Activated T-helper 2 cell treated with anti-CD3 and anti-CD28 coated beads, Interferon-gamma antibody, Interleukin-2, Interleukin-4, amounts not matched to agents 10 μg/mL and 5 μg/mL and 100 μg/mL, durations not matched to agents 14 hours and 24 hours and 36 hours (primary cell): ENCODE results near the gene BLOC1S3. TPM values are rescaled to one million over a fixed set of nuclear protein-coding genes. Genes with fewer than 3 reads are reported as not detected.
A peak's percentile ranks its signal among the peaks of the same experiment; 100 is the strongest.

Source experiments
- DNase-seq: peaks from one replicate; pipeline ENCODE4 v3.0.0; 2021; ENCODE audit warnings: low spot score
- H3K27ac Mint-ChIP-seq: one replicate; pipeline ENCODE4 v1.8.0; 2021; ENCODE audit warnings: mixed read lengths
- H3K27me3 Mint-ChIP-seq: one replicate; pipeline ENCODE4 v1.8.0; 2021; ENCODE audit warnings: low read depth, mixed read lengths
- H3K36me3 Mint-ChIP-seq: one replicate; pipeline ENCODE4 v1.8.0; 2021; ENCODE audit warnings: low read depth, mixed read lengths
- H3K4me1 Mint-ChIP-seq: one replicate; pipeline ENCODE4 v1.8.0; 2021; ENCODE audit warnings: low read depth, mixed read lengths
- H3K4me3 Mint-ChIP-seq: one replicate; pipeline ENCODE4 v1.8.0; 2021; ENCODE audit warnings: low read depth, mild to moderate bottlenecking, moderate library complexity, mixed read lengths
- H3K9me3 Mint-ChIP-seq: one replicate; pipeline ENCODE4 v1.8.0; 2021; ENCODE audit warnings: mixed read lengths
- intact Hi-C: fragments of 100-400 bp; cut with micrococcal nuclease; formaldehyde crosslinking; loops from one replicate; pipeline ENCODE4 v1.15.1; 2023
- total RNA-seq: library from RNA; stranded (reverse); gene quantifications from 2 replicates; pipeline ENCODE4 v1.2.3, GENCODE V29; 2022

BLOC1S3 gene
- total RNA-seq, 1 donor from 2014 or later, result 10.8 TPM

DNA sequence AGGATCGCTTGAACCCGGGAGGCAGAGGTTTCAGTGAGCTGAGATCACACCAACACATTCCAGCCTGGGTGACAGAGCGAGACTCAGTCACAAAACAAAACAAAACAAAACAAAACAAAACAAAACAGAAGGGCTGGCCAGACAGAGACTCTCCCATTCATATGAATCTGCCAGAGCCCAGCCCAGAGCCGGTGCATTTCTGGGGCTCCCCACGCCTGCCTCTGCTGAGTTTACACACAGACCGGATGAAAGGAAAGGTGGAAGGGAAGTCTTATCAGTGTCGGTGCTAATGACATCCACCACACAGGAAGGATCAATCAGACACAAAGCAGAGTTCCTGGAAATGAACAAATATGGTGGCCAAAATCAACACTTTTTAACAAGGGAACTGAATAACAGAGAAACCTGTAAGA, 7.4 kb upstream of the BLOC1S3 start:
- intact Hi-C loops, result loop anchor here (10.0 kb wide), 1 partner anchor 166 kb away; the partner anchor contains the start of gene RELB
- Mint-ChIP-seq H3K4me1 (peaks cover 32% of the 10 kb centered on the region), H3K36me3 (no peaks in the 10 kb centered on the region), H3K27me3 (no peaks in the 10 kb centered on the region), H3K27ac (peak overlapping the region; percentile 98), H3K4me3 (peak overlapping the region; percentile 70), H3K9me3 (no peaks in the 10 kb centered on the region)
- DNase-seq, result peak; percentile 62

DNA sequence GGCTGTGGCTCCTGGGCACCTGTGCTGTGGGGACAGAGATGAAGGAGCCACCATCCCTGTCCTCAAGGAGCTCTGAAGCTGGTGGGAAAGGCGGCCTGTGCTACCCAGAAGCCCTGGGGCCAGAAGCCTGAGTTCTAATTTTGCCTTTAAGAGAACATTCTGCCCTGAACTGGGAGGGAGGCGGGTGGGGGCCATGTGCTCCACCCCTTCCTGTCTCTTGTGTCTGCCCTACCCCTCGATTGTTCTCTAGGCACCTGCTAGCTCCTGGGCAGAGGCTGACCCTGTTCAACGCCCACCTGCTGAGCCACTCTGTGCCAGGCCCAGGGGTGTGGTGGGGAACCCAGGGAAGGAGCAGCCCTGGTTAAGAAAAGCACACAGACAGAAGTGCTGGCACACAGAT, 6.4 kb upstream of the BLOC1S3 start:
- peak overlapping the region; percentile 30 for H3K4me3 Mint-ChIP-seq
- H3K36me3 Mint-ChIP-seq, result no peaks in the 10 kb centered on the region
- H3K27me3 Mint-ChIP-seq, result no peaks in the 10 kb centered on the region
- peak overlapping the region; percentile 72 for H3K27ac Mint-ChIP-seq
- intact Hi-C loops, result loop anchor here (10.0 kb wide), 1 partner anchor 167 kb away; the partner anchor contains the start of gene RELB
- no peaks in the 10 kb centered on the region for H3K9me3 Mint-ChIP-seq
- H3K4me1 Mint-ChIP-seq, result peaks cover 29% of the 10 kb centered on the region
- DNase-seq, result no peak

DNA sequence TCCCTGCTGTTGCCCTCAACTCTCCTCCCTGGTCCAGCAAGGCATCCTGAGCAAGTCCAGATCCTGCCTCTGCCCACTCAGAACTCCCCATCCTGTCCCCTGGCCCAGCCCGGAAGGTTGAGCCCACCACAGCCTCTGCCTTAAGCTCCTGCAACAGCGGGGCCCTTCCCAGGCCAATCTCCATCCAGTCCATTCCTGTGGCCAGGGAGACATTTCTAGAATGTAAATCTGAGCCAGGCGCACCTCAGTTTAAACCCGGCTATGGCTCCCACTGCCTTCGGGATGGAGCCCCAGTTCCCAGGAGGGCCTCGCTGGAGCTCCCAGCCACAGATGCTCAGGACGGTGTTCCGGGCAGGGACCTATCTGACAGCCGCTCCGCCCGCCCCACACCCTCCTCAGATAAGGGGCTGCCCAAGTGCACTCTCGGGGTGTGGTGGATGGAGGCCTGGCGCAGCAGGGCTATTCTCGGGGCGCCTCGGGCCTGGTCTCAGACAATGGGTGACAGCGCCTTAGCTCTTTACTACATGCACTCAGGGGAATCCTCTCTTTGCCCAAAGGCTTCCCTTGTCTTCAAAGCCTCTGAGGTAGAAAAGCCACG, 5.9 kb upstream of the BLOC1S3 start:
- peak overlapping the region; percentile 72 for H3K27ac Mint-ChIP-seq
- peaks cover 30% of the 10 kb centered on the region for H3K4me1 Mint-ChIP-seq
- intact Hi-C loops, result loop anchor here (10.0 kb wide), 1 partner anchor 168 kb away; the partner anchor contains the start of gene RELB
- H3K9me3 Mint-ChIP-seq, result no peaks in the 10 kb centered on the region
- H3K27me3 Mint-ChIP-seq, result no peaks in the 10 kb centered on the region
- no peak for DNase-seq
- no peaks in the 10 kb centered on the region for H3K36me3 Mint-ChIP-seq
- peak overlapping the region; percentile 17 for H3K4me3 Mint-ChIP-seq

DNA sequence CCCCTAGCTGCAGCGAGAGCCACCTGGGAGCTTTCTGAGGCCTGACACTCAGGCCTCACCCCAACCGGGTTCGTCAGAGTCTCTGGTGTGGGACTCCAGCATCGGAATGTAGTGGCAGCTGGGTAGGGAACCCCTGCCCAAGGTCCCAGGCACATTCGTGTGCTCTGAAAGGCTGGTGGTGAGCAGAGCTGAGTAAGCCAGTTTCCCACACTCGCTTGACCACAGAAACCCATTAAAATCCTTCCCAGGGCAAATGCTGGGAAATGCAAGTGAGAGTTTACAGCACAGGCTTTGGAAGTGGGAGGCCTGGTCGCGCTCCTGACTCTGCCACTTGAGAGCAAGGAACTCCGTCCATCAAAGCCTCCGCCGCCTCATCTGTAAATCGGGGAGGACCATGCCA, 4.8 kb upstream of the BLOC1S3 start:
- Mint-ChIP-seq H3K36me3 (peaks cover 3% of the 10 kb centered on the region), H3K27me3 (no peaks in the 10 kb centered on the region), H3K9me3 (no peaks in the 10 kb centered on the region), H3K27ac (no peak overlapping the region), H3K4me3 (no peak overlapping the region), H3K4me1 (peaks cover 30% of the 10 kb centered on the region)
- intact Hi-C loops, result loop anchor here (10.0 kb wide), 1 partner anchor 169 kb away; the partner anchor contains the start of gene RELB
- DNase-seq, result no peak

DNA sequence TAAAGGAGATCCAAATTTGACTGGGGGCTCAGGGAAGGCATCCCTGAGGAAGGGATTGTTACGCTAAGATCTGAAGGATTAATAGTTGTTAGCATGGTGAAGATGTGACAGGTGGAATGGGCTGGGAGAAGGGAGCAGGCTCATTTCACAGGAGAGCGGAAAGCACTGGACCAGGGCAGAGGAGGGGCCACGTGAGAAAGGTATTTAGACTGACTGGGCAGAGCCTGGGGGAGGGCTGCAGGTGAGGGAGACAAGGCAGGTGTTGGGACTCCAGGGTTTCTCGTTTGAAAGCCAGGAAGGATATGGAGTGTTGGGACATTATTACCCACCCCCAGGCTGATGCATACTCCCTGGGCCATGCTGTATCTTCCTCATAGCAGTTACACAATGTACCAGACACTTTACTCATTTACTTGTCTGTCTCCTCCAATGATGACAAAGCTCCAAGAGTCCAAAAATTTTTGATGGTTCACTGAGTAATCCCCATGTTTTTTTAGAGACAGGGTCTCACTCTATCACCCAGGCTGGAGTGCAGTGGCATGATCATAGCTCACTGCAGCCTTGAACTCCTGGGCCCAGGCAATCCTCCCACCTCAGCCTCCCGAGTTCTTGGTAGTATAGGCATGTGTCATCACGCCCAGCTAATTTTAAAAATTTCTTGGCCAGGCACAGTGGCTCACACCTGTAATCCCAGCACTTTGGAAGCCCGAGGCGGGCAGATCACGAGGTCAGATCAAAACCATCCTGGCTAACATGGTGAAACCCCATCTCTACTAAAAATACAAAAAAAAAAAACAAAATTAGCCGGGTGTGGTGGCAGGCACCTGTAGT, 2.9 kb upstream of the BLOC1S3 start:
- Mint-ChIP-seq H3K27me3 (no peaks in the 10 kb centered on the region), H3K4me3 (peak overlapping the region; percentile 23), H3K9me3 (no peaks in the 10 kb centered on the region), H3K4me1 (peaks cover 28% of the 10 kb centered on the region), H3K36me3 (peaks cover 3% of the 10 kb centered on the region), H3K27ac (peak overlapping the region; percentile 1)
- no peak for DNase-seq
- intact Hi-C loops, result loop anchor here (5.0 to 10.0 kb wide), 2 partner anchors 98 to 171 kb away; partner anchors contain the start of genes GEMIN7, RELB and ZNF296

DNA sequence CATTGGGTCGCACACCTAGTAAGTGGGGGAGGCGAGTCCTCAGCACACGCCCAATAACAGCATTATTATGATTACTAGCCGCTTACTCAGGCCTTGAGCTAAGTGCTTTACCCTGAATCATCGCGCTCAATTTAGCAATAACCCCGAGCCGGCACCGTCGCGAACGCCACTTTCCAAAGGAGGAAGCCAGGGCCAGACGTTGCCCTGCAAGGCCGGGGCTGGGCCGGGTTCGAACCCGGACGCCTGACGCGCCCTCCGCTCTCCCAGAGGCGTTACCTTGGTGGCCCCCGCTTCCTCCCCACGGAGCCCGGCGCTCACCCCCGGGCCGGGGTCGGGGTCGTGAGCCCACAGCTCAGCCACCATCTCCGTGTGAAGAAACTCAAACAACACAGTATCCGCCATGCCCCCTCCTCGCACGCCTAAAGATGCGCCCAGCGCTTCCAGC, 745 bp upstream of the BLOC1S3 start, which contains the start of gene TRAPPC6A:
Gene TRAPPC6A, minus strand, starts transcription at position 421 of the 445 bp plus-strand sequence. Its CDS starts 19 bp downstream, at position 402.
- Mint-ChIP-seq H3K27ac (peak within 1 kb of the TSS; percentile 90), H3K4me1 (peaks cover 20% of the 10 kb centered on the region), H3K36me3 (peaks cover 17% of the 10 kb centered on the region), H3K9me3 (no peaks in the 10 kb centered on the region), H3K27me3 (no peaks in the 10 kb centered on the region), H3K4me3 (peak within 1 kb of the TSS; percentile 86)
- no peak for DNase-seq
- intact Hi-C loops, result loop anchor here (1.0 to 10.0 kb wide), 5 partner anchors 14 to 431 kb away; partner anchors contain the start of genes GEMIN7, PPP1R37, RELB and ZNF296

DNA sequence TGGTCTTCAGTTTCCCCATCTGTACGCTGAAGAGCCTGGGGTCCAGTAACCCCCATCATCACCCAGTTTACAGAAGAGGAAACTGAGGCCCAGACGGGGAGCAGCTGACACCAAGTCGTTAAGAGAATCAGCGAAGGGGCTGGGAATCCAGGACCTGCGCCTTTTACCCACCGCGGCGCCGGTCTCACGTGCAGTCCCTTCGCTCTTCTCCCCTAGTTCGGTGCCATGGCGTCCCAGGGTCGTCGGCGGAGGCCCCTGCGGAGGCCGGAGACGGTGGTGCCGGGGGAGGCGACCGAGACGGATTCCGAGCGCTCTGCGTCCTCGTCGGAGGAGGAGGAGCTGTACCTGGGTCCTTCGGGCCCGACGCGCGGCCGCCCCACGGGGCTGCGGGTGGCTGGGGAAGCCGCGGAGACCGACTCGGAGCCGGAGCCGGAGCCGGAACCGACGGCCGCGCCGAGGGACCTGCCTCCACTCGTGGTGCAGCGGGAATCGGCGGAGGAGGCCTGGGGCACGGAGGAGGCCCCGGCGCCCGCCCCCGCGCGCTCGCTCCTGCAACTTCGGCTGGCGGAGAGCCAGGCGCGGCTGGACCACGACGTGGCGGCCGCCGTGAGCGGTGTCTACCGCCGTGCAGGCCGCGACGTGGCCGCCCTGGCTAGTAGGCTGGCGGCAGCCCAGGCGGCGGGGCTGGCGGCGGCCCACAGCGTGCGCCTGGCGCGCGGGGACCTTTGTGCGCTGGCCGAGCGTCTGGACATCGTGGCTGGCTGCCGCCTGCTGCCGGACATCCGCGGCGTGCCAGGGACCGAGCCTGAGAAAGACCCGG, 698 bp downstream of the BLOC1S3 start:
- intact Hi-C loops, result loop anchor here (2.0 to 10.0 kb wide), 4 partner anchors 86 to 432 kb away; partner anchors contain the start of genes GEMIN7, PPP1R37, RELB and ZNF296
- Mint-ChIP-seq H3K4me1 (peaks cover 14% of the 10 kb centered on the region), H3K36me3 (peaks cover 18% of the 10 kb centered on the region), H3K9me3 (no peaks in the 10 kb centered on the region), H3K4me3 (peak overlapping the region; percentile 86), H3K27me3 (no peaks in the 10 kb centered on the region), H3K27ac (peak overlapping the region; percentile 90)
- DNase-seq, result peak; percentile 44

DNA sequence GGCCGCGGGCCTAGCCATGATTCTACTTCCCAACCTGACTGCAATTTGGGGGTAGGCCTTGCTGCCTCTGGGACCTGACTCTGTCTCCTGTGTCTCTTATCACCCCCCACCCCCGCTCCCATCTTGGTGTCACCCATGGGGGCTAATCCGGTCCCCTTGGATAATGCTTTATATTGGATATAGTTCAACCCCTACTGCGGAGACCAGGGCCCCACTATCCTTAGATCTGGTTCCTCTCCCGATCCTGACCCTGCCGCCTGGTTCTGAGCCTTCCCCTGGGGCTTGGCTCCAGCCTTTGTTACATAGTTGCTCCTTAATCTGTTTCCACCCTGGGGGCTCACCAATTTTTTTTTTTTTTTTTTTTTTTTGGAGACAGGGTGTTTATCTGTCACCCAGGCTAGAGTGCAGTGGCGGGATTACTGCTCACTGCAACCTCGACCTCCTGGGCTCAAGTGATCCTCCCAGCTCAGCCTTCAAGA, 1.3 kb downstream of the BLOC1S3 start:
- intact Hi-C loops, result loop anchor here (2.0 to 10.0 kb wide), 4 partner anchors 87 to 433 kb away; partner anchors contain the start of genes GEMIN7, PPP1R37, RELB and ZNF296
- H3K9me3 Mint-ChIP-seq, result no peaks in the 10 kb centered on the region
- H3K4me1 Mint-ChIP-seq, result peaks cover 14% of the 10 kb centered on the region
- no peak overlapping the region for H3K27ac Mint-ChIP-seq
- DNase-seq, result no peak
- no peaks in the 10 kb centered on the region for H3K27me3 Mint-ChIP-seq
- H3K4me3 Mint-ChIP-seq, result peak overlapping the region; percentile 71
- peaks cover 18% of the 10 kb centered on the region for H3K36me3 Mint-ChIP-seq

DNA sequence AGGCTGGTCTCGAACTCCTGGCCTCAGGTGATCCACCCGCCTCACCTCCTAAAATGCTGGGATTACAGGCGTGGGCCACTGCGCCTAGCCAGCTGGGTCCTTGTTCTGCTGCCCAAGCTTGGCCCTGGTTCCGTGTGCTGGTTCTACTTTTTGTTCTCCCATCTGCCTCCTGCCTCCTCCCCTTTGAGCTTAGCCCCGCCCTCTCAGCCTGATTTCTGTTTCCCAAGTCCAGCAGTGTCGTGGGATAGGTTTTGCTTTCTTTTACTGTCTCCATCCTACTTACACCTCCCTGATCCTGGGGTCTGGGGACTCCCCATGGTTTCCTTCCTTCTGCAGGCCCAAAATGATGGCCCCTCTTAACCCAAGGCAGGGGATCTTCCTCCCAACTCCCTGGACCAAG, 2.4 kb downstream of the BLOC1S3 start:
- Mint-ChIP-seq H3K36me3 (peaks cover 18% of the 10 kb centered on the region), H3K27me3 (no peaks in the 10 kb centered on the region), H3K4me3 (peak overlapping the region; percentile 77), H3K4me1 (peaks cover 12% of the 10 kb centered on the region), H3K27ac (no peak overlapping the region), H3K9me3 (no peaks in the 10 kb centered on the region)
- intact Hi-C loops, result no loop called here
- no peak for DNase-seq

DNA sequence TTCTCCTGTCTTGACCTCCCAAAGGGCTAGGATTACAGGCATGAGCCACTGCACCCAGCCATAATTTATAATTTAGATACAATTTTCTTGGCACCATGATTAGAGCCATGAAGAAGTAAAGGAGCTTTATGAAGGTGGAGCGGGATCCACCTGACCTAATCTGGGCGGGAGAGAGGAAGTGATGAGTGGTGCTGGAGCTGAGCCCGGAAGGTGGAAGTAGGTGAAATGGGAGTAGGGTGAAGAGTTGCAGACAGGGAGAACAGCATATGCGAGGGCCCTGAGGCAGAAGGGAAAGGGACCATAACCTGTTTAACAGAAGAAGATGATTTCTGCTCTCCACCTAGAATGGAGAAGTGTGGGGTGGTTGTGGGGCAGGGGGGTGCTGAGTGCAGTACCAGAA, 4.2 kb downstream of the BLOC1S3 start:
- Mint-ChIP-seq H3K27me3 (no peaks in the 10 kb centered on the region), H3K36me3 (peaks cover 18% of the 10 kb centered on the region), H3K9me3 (no peaks in the 10 kb centered on the region), H3K4me1 (peaks cover 11% of the 10 kb centered on the region), H3K27ac (no peak overlapping the region), H3K4me3 (no peak overlapping the region)
- DNase-seq, result no peak
- intact Hi-C loops, result no loop called here

DNA sequence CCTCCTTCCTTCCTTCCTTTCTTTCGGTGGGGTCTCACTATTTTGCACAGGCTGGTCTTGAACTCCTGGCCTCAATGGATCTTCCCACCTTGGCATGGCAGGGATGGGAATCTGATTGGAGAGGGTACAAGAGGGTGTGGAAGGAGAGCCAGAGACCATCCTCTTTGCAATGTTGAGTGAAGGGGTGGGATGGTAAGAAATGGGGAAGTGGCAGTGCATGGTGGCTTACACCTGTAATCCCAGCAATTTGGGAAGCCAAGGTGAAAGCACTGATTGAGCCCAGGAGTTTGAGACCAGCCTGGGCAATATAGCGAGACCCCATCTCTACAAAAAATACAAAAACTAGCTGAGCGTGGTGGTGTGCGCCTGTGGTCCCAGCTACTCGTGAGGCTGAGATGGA, 5.5 kb downstream of the BLOC1S3 start:
- no peaks in the 10 kb centered on the region for H3K9me3 Mint-ChIP-seq
- H3K27ac Mint-ChIP-seq, result no peak overlapping the region
- intact Hi-C loops, result no loop called here
- DNase-seq, result no peak
- no peaks in the 10 kb centered on the region for H3K27me3 Mint-ChIP-seq
- H3K36me3 Mint-ChIP-seq, result peaks cover 15% of the 10 kb centered on the region
- H3K4me3 Mint-ChIP-seq, result no peak overlapping the region
- H3K4me1 Mint-ChIP-seq, result peaks cover 11% of the 10 kb centered on the region
